K562 (cell line): Measurements from ENCODE around the gene AZU1. TPM values are rescaled to one million over a fixed set of nuclear protein-coding genes. Genes with fewer than 3 reads are reported as not detected.

Source experiments
- ATAC-seq: fragments of 200-7000 bp; cut with Tn5 transposase; 3 replicates; pipeline ENCODE4 v1.9.1; 2020; ENCODE audit warnings: moderate library complexity
- Bru-seq: library from RNA; stranded (reverse); fragments of 400-500 nt; gene quantifications from one replicate; lab custom pipeline; 2021; lab: Mats Ljungman, UMichigan
- BruChase-seq, 2 experiments: library from RNA; stranded (reverse); fragments of 400-500 nt; gene quantifications; one replicate each; lab custom pipeline; 2021; lab: Mats Ljungman, UMichigan
- BruUV-seq: library from RNA; stranded (reverse); fragments of 400-500 nt; replicated peaks from 2 replicates; lab custom pipeline; 2021; lab: Mats Ljungman, UMichigan
- CTCF ChIA-PET: fragments of 300-600 bp; formaldehyde crosslinking; extraction: SDS; loops from one replicate; lab custom pipeline; 2021; ENCODE audit warnings: low intra/inter-chr PET ratio; lab: Yijun Ruan, JAX
- POLR2A ChIA-PET: fragments of 300-600, 350-650 bp; sonication (Branson Sonifier 250); formaldehyde crosslinking; extraction: SDS; loops from one replicate; lab custom pipeline; 2021; ENCODE audit warnings: antibody characterized with exemption, inconsistent platforms; lab: Yijun Ruan, JAX
- DNase-seq, 4 experiments: peaks; one replicate each; pipeline versions ENCODE4 v3.0.0 to v3.0.0-alpha.2; 2011 to 2018; ENCODE audit warnings: low spot score in 3 of 4, mixed read lengths in 3 of 4; ENCODE audit errors: extremely low read depth in 1 of 4
- FAIRE-seq: peaks from 2 replicates; lab custom pipeline; 2011; peaks lifted over from hg19 to GRCh38; lab: Jason Lieb, UNC
- H2AFZ ChIP-seq: 2 replicates; pipeline ENCODE4 v1.6.0; 2011; ENCODE audit warnings: low read depth, low read length, control low read depth, inconsistent platforms
- H3K27ac ChIP-seq: fragments of 200-600 bp; 3 replicates; pipeline ENCODE4 v1.8.0; 2011; ENCODE audit warnings: low read depth, mild to moderate bottlenecking, control low read depth, inconsistent platforms, low read length, moderate library complexity, mixed read lengths; ENCODE audit errors: extremely low read depth
- H3K27me3 ChIP-seq, 2 experiments: fragments of 300-600 bp in 1 of 2; 2 replicates in 1 of 2; 3 replicates in 1 of 2; pipeline versions ENCODE4 v1.6.0 to v1.8.0; 2011; ENCODE audit warnings: inconsistent platforms in 2 of 2, low read length in 2 of 2, mild to moderate bottlenecking in 1 of 2, mixed read lengths in 1 of 2, moderate library complexity in 1 of 2; ENCODE audit not compliant: control insufficient read depth in 2 of 2, insufficient read depth in 2 of 2
- H3K36me3 ChIP-seq: fragments of 300-600 bp; 3 replicates; pipeline ENCODE4 v1.8.0; 2011; ENCODE audit warnings: mild to moderate bottlenecking, low read length, inconsistent platforms; ENCODE audit not compliant: control insufficient read depth, insufficient read depth
- H3K4me1 ChIP-seq, 2 experiments: fragments of 200-600 bp in 1 of 2; replicated peaks in 1 of 2; 2 replicates in 1 of 2; 3 replicates in 1 of 2; pipeline versions ENCODE4 v1.5.1 to v1.8.0; 2011; ENCODE audit warnings: inconsistent platforms in 2 of 2, low read length in 2 of 2, mild to moderate bottlenecking in 1 of 2, mixed read lengths in 1 of 2, moderate library complexity in 1 of 2; ENCODE audit not compliant: control insufficient read depth in 2 of 2, insufficient read depth in 2 of 2
- H3K4me2 ChIP-seq: 2 replicates; pipeline ENCODE4 v1.6.1; 2011; ENCODE audit warnings: low read length, control low read depth, inconsistent platforms, mixed read lengths; ENCODE audit not compliant: insufficient read depth
- H3K4me3 ChIP-seq: fragments of 200-600 bp; sonication (generic), shearing (Covaris generic); 2 replicates; pipeline ENCODE4 v1.5.1; 2016; ENCODE audit warnings: control low read depth, inconsistent platforms
- H3K79me2 ChIP-seq: fragments of 200-600 bp; 3 replicates; pipeline ENCODE4 v1.8.0; 2011; ENCODE audit warnings: low read length, inconsistent platforms; ENCODE audit not compliant: control insufficient read depth, insufficient read depth
- H3K9ac ChIP-seq, 2 experiments: 2 replicates each; pipeline versions ENCODE4 v1.6.0 to v1.6.1; 2011; ENCODE audit warnings: low read depth in 2 of 2, low read length in 2 of 2, control low read depth in 1 of 2, inconsistent platforms in 1 of 2, mild to moderate bottlenecking in 1 of 2, mixed read lengths in 1 of 2; ENCODE audit not compliant: insufficient read depth in 1 of 2
- H3K9me1 ChIP-seq: one replicate; pipeline ENCODE4 v1.6.0; 2011; ENCODE audit warnings: inconsistent platforms, mild to moderate bottlenecking, low read length, moderate library complexity; ENCODE audit not compliant: control insufficient read depth, insufficient read depth
- H3K9me3 ChIP-seq: replicated peaks from 2 replicates; pipeline ENCODE4 v1.5.1; 2011; ENCODE audit warnings: low read depth, low read length, inconsistent platforms; ENCODE audit not compliant: control insufficient read depth, insufficient read depth
- H4K20me1 ChIP-seq: replicated peaks from 2 replicates; pipeline ENCODE4 v1.6.1; 2011; ENCODE audit warnings: low read length, inconsistent platforms, mixed read lengths; ENCODE audit not compliant: control insufficient read depth, insufficient read depth
- ADNP ChIP-seq: fragments of 200-800 bp; sonication (Bioruptor generic); IDR thresholded peaks from 2 replicates; pipeline ENCODE4 v1.6.1; 2016; ENCODE audit warnings: missing genetic modification characterization, missing compliant biosample characterization
- BCOR ChIP-seq: fragments of 450-650 bp; IDR thresholded peaks from 2 replicates; pipeline ENCODE4 v1.6.1; 2016
- EZH2 ChIP-seq: IDR thresholded peaks from 2 replicates; pipeline ENCODE4 v1.6.1; 2012; ENCODE audit warnings: low read depth, mild to moderate bottlenecking, inconsistent platforms, low read length, borderline replicate concordance
- HMGN3 ChIP-seq: IDR thresholded peaks from 2 replicates; pipeline ENCODE4 v1.6.1; 2011; ENCODE audit warnings: borderline replicate concordance, low read depth, mild to moderate bottlenecking, mixed read lengths, low read length; ENCODE audit not compliant: insufficient read length; ENCODE audit errors: extremely low read depth
- JUNB ChIP-seq: fragments of 450-650 bp; formaldehyde crosslinking; conservative IDR thresholded peaks from 2 replicates; pipeline ENCODE4 v1.4.0; 2020; ENCODE audit warnings: mild to moderate bottlenecking
- POLR2G ChIP-seq: fragments of 200-400 bp; formaldehyde crosslinking; IDR thresholded peaks from 2 replicates; pipeline ENCODE4 v1.6.1; 2017; ENCODE audit warnings: low read depth, mild to moderate bottlenecking, antibody characterized with exemption, low read length, moderate library complexity
- RBM25 ChIP-seq: fragments of 200-400 bp; formaldehyde crosslinking; IDR thresholded peaks from 2 replicates; pipeline ENCODE4 v1.6.1; 2018; ENCODE audit warnings: low read length, low read depth, moderate library complexity; ENCODE audit not compliant: severe bottlenecking
- WHSC1 ChIP-seq: IDR thresholded peaks from one replicate; pipeline ENCODE4 v1.6.1; 2012; ENCODE audit warnings: low read length, control low read depth, inconsistent platforms
- ZFP36 ChIP-seq: fragments of 150-350 bp; IDR thresholded peaks from 2 replicates; pipeline ENCODE4 v1.6.1; 2018; ENCODE audit warnings: low read length, low read depth; ENCODE audit not compliant: partially characterized antibody
- ZNF121 ChIP-seq: sonication (generic); formaldehyde crosslinking; conservative IDR thresholded peaks from 2 replicates; pipeline ENCODE4 v1.8.0; 2022; ENCODE audit warnings: missing genetic modification reagents
- ZNF717 ChIP-seq: fragments of 250-450 bp; sonication (Bioruptor Pico); IDR thresholded peaks from 2 replicates; pipeline ENCODE4 v1.5.0; 2021
- WGBS: fragments of 100-300 bp; shearing (Covaris generic); methylation state at CpG from one replicate; pipeline ENCODE4 v1.1.6; 2016; ENCODE audit warnings: low coverage, mixed read lengths; ENCODE audit not compliant: insufficient coverage; ENCODE audit errors: missing lambda C conversion rate; 5-methylcytosine and 5-hydroxymethylcytosine counted together
- in situ Hi-C: fragments of 300-500 bp; cut with MboI; formaldehyde crosslinking; loops from 4 replicates; pipeline ENCODE4 v1.15.0; 2018; ENCODE audit warnings: inconsistent platforms, mixed read lengths
- intact Hi-C: fragments of 100-400 bp; cut with micrococcal nuclease; formaldehyde crosslinking; loops from 2 replicates; pipeline ENCODE4 v1.14.2; 2022
- long read RNA-seq, 3 experiments: library from polyadenylated mRNA in 2 of 3; library from RNA in 1 of 3; unstranded in 2 of 3; stranded (forward) in 1 of 3; transcript quantifications; one replicate each; pipeline ENCODE4 v2.0.0, GENCODE V29; 2019 to 2022
- polyA minus RNA-seq, 3 experiments: library from RNA; depleted of rRNA, polyadenylated mRNA; stranded (reverse); fragments of >200 nt; gene quantifications; 2 replicates each; pipeline ENCODE4 v1.2.3, GENCODE V29; 2011
- polyA plus RNA-seq, 8 experiments: library from polyadenylated mRNA; depleted of rRNA in 4 of 8; stranded (reverse) in 5 of 8; unstranded in 3 of 8; fragments of >200 nt; fragmentation: Nextera tagmentation in 2 of 8; fragmentation: Illumina TruSeq in 1 of 8; extraction: Ambion mirVana in 2 of 8; extraction: Trizol in 1 of 8; gene quantifications; 2 replicates each; pipeline versions ENCODE4 v1.2.1 to v1.2.3, GENCODE V29; 2011 to 2014; ENCODE audit warnings: inconsistent platforms in 1 of 8, missing spikeins in 1 of 8
- total RNA-seq, 7 experiments: library from RNA; depleted of rRNA in 6 of 7; stranded (reverse); fragments of >200 nt in 6 of 7; fragmentation: Illumina TruSeq in 2 of 7; extraction: Trizol in 2 of 7; gene quantifications; 2 replicates each; pipeline versions ENCODE4 v1.2.1 to v1.2.3, GENCODE V29; 2011 to 2021; ENCODE audit warnings: low replicate concordance in 1 of 7
- TF ChIP-seq, protein P1 (sequence below): fragments of 450-650 bp; IDR thresholded peaks from 2 replicates; pipeline ENCODE4 v1.6.1; 2016; ENCODE audit warnings: antibody characterized with exemption

The AZU1 gene, protein sequence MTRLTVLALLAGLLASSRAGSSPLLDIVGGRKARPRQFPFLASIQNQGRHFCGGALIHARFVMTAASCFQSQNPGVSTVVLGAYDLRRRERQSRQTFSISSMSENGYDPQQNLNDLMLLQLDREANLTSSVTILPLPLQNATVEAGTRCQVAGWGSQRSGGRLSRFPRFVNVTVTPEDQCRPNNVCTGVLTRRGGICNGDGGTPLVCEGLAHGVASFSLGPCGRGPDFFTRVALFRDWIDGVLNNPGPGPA
- total RNA-seq (2011; cell fraction: chromatin; rRNA removed; ENCODE audit: low replicate concordance): 3.4 and 6.7 TPM in 2 replicates
- total RNA-seq (2011; cell fraction: nucleolus; rRNA removed): 4.3 and 4.6 TPM in 2 replicates
- 3.1 and 6.0 TPM in 2 replicates for total RNA-seq (2011; cell fraction: nucleoplasm; rRNA removed)
- total RNA-seq (2014; rRNA removed): 0.33 and 0.73 TPM in 2 replicates
- total RNA-seq (2014; rRNA removed; fragmentation: Illumina TruSeq; extraction: Trizol): not detected in 2 replicates
- total RNA-seq (2015; rRNA removed; fragmentation: Illumina TruSeq; extraction: Trizol): 0.19 and 0.29 TPM in 2 replicates
- total RNA-seq (2021): 1.4 and 1.7 TPM in 2 replicates
- 0.39 and 0.87 TPM in 2 replicates for polyA plus RNA-seq (2011; rRNA removed)
- 0.60 and 0.94 TPM in 2 replicates for polyA plus RNA-seq (2011; cell fraction: cytosol; rRNA removed)
- 6.4 and 9.5 TPM in 2 replicates for polyA plus RNA-seq (2011; cell fraction: nucleus; rRNA removed)
- polyA plus RNA-seq (2012): 1.5 and 9.7 TPM in 2 replicates
- 0.45 and 0.51 TPM in 2 replicates for polyA plus RNA-seq (2014; fragmentation: Illumina TruSeq; extraction: Trizol)
- polyA plus RNA-seq (2014; fragmentation: Nextera tagmentation; extraction: Ambion mirVana): not detected
- polyA plus RNA-seq (2014; rRNA removed): 1.9 and 3.3 TPM in 2 replicates
- polyA minus RNA-seq (2011; rRNA and poly(A)+ RNA removed): not detected in 2 replicates
- polyA minus RNA-seq (2011; cell fraction: cytosol; rRNA and poly(A)+ RNA removed): 1.1 TPM in 1 of 2 replicates, not detected in the other
- polyA minus RNA-seq (2011; cell fraction: nucleus; rRNA and poly(A)+ RNA removed): 0.78 and 0.81 TPM in 2 replicates
- Bru-seq, nascent RNA: percentile 48 among the genes with signal in this experiment
- percentile 49 among the genes with signal in this experiment for BruChase-seq, experiment 1, labeled RNA remaining after a 2-hour chase
- percentile 48 among the genes with signal in this experiment for BruChase-seq, experiment 2, labeled RNA remaining after a 6-hour chase
- long read RNA-seq, experiment 1: 0 reads
- long read RNA-seq, experiment 2, partial matches to known transcripts: 1 of 1 reads
- long read RNA-seq, experiment 2, other reads (novel, unspliced or antisense): 0 of 1 reads
- long read RNA-seq, experiment 3: 0 reads

DNA sequence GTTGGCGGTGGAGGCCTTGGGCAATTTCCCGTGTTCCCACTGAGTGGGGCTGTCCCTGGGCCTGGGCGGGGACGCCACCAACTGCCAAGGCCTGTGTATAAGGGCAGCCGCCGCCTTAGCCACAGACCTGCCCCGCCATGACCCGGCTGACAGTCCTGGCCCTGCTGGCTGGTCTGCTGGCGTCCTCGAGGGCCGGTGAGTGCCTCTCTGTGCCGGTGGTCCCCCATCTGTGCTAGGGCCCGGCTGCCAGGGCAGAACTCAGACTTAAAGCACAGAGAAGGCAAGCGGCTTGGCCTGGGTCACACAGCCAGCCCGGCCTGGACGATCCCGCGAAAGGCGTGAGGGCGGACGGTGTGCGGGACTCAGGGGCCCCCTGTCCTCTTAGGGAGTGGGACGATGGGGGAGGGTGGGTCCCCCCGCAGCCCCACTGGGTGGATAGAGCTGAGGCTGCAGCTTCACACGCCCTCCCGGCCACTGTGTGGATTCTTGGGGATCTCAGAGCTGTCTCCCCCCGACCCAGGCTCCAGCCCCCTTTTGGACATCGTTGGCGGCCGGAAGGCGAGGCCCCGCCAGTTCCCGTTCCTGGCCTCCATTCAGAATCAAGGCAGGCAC, at the start of gene AZU1:
Gene AZU1 (plus strand): TSS at position 128 of the 612 bp plus-strand sequence. CDS start 10 bp downstream, at position 138.
- 70% methylated on average over 20 of the region's 33 CpGs for WGBS
- Histone ChIP-seq H3K27me3 (no peaks in the 10 kb centered on the region), H4K20me1 (no peaks in the 10 kb centered on the region), H3K9ac (peak within 1 kb of the TSS in 1 of 2 experiments; percentile 28; a peak in 1 of 4 replicates), H3K27ac (no peak within 1 kb of the TSS), H3K9me3 (no peaks in the 10 kb centered on the region), H3K36me3 (no peaks in the 10 kb centered on the region), H2AFZ (no peak within 1 kb of the TSS), H3K9me1 (no peaks in the 10 kb centered on the region), H3K4me2 (no peak within 1 kb of the TSS), H3K4me3 (no peak within 1 kb of the TSS), H3K79me2 (peaks cover 6% of the 10 kb centered on the region; the same call in 2 of the 3 replicates), H3K4me1 (peaks cover 15 to 68% of the 10 kb centered on the region in 2 experiments)
- no TSS peak for BruUV-seq
- in situ Hi-C loops: no loop called here
- FAIRE-seq (no peak), DNase-seq (no peak), ATAC-seq (no peak)
- CTCF ChIA-PET: no interaction called here
- POLR2A ChIA-PET: interaction anchor here (0.7 kb wide), 1 partner anchor 27 kb away, joined by 3 read pairs; no protein-coding TSS in a partner anchor
- intact Hi-C loops: no loop called here
- TF ChIP-seq, protein P1, sequence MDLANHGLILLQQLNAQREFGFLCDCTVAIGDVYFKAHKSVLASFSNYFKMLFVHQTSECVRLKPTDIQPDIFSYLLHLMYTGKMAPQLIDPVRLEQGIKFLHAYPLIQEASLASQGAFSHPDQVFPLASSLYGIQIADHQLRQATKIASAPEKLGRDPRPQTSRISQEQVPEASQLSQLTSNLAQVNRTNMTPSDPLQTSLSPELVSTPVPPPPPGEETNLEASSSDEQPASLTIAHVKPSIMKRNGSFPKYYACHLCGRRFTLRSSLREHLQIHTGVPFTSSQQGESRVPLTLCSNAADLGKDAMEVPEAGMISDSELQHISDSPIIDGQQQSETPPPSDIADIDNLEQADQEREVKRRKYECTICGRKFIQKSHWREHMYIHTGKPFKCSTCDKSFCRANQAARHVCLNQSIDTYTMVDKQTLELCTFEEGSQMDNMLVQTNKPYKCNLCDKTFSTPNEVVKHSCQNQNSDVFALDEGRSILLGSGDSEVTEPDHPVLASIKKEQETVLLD: no peak
- TF ChIP-seq BCOR (peak; percentile 69; the same call in 1 of the 2 replicates), HMGN3 (no peak), ZFP36 (peak; percentile 68), EZH2 (no peak), ZNF121 (CRISPR knock-in tag) (no peak), RBM25 (peak; percentile 67), JUNB (no peak), WHSC1 (no peak), ADNP (tag) (no peak), ZNF717 (CRISPR knock-in tag) (no peak), POLR2G (peak; percentile 58; the same call in 1 of the 2 replicates)
